ENCODE data around the gene ARID1B.

GRCh38 chr6:156910011-156910334 lies 132.8 kb downstream of the ARID1B start:
- TF ChIP-seq POLR2A (IDR thresholded peaks at IDR 0.05), result no peak
- no peak for TF ChIP-seq CTCF (IDR thresholded peaks at IDR 0.05)
